HepG2 (cell line): ENCODE data around the gene DUS1L. TPM values are rescaled to one million over a fixed set of nuclear protein-coding genes. Genes with fewer than 3 reads are reported as not detected.

ENCODE experiments used
- ARNTL ChIP-seq: sonication (generic); formaldehyde crosslinking; IDR thresholded peaks from 2 replicates; pipeline ENCODE4 v1.4.0; 2020; ENCODE audit warnings: mild to moderate bottlenecking, missing genetic modification reagents
- EP300 ChIP-seq, 3 experiments: sonication (generic) in 1 of 3; formaldehyde crosslinking in 1 of 3; IDR thresholded peaks; 2 replicates each; pipeline versions ENCODE4 v1.5.1 to v1.6.1; 2011 to 2020; ENCODE audit warnings: low read depth in 2 of 3, low read length in 2 of 3, borderline replicate concordance in 1 of 3, improper control_type of control experiment in 1 of 3, mild to moderate bottlenecking in 1 of 3, missing genetic modification reagents in 1 of 3, moderate library complexity in 1 of 3
- KDM1A ChIP-seq: IDR thresholded peaks from 2 replicates; pipeline ENCODE4 v1.6.1; 2016; ENCODE audit warnings: missing compliant biosample characterization
- KLF6 ChIP-seq: IDR thresholded peaks from 2 replicates; pipeline ENCODE4 v1.8.0; 2016; ENCODE audit warnings: missing biosample characterization, missing genetic modification reagents
- NR2F6 ChIP-seq, 2 experiments: IDR thresholded peaks; 2 replicates each; pipeline ENCODE4 v1.6.1; 2016; ENCODE audit warnings: antibody characterized with exemption in 1 of 2, mild to moderate bottlenecking in 1 of 2
- SKI ChIP-seq: fragments of 450-650 bp; IDR thresholded peaks from one replicate; pipeline ENCODE4 v1.6.1; 2018; ENCODE audit warnings: mild to moderate bottlenecking; ENCODE audit not compliant: partially characterized antibody
- SOX13 ChIP-seq, 3 experiments: fragments of 450-650 bp in 1 of 3; sonication (generic) in 1 of 3; formaldehyde crosslinking in 1 of 3; IDR thresholded peaks in 2 of 3; conservative IDR thresholded peaks in 1 of 3; 2 replicates each; pipeline versions ENCODE4 v1.5.0 to v1.6.1; 2016 to 2020; ENCODE audit warnings: antibody characterized with exemption in 1 of 3, mild to moderate bottlenecking in 1 of 3, missing compliant biosample characterization in 1 of 3, missing genetic modification reagents in 1 of 3, moderate library complexity in 1 of 3
- TMF1 ChIP-seq: sonication (generic); formaldehyde crosslinking; IDR thresholded peaks from 2 replicates; pipeline ENCODE4 v1.8.1; 2022; ENCODE audit warnings: low read depth, missing genetic modification reagents
- ZNF12 ChIP-seq: sonication (generic); formaldehyde crosslinking; IDR thresholded peaks from 2 replicates; pipeline ENCODE4 v1.5.0; 2020; ENCODE audit warnings: missing genetic modification reagents
- ZNF253 ChIP-seq: sonication (generic); formaldehyde crosslinking; IDR thresholded peaks from 2 replicates; pipeline ENCODE4 v1.8.0; 2022; ENCODE audit warnings: mild to moderate bottlenecking, missing genetic modification reagents, borderline replicate concordance
- ZNF816 ChIP-seq: sonication (generic); formaldehyde crosslinking; IDR thresholded peaks from 2 replicates; pipeline ENCODE4 v1.8.0; 2022; ENCODE audit warnings: missing genetic modification reagents, mild to moderate bottlenecking, borderline replicate concordance
- polyA plus RNA-seq, 8 experiments: library from polyadenylated mRNA; depleted of rRNA in 3 of 8; stranded (reverse) in 7 of 8; unstranded in 1 of 8; fragments of >200 nt; fragmentation: Illumina TruSeq in 4 of 8; extraction: Trizol in 4 of 8; gene quantifications; 2 replicates each; pipeline versions ENCODE4 v1.2.1 to v1.2.3, GENCODE V29; 2011 to 2016; ENCODE audit warnings: low read depth in 4 of 8, missing spikeins in 1 of 8, mixed read lengths in 1 of 8; ENCODE audit not compliant: insufficient read depth in 1 of 8
- total RNA-seq, 5 experiments: library from RNA; depleted of rRNA; stranded (reverse); fragments of >200 nt; fragmentation: Illumina TruSeq; extraction: Trizol; gene quantifications; 2 replicates each; pipeline ENCODE4 v1.2.3, GENCODE V29; 2016; ENCODE audit warnings: low read depth in 1 of 5
- TF ChIP-seq, protein P1 (sequence below): sonication (generic); formaldehyde crosslinking; IDR thresholded peaks from 2 replicates; pipeline ENCODE4 v1.4.0; 2020; ENCODE audit warnings: missing genetic modification reagents, borderline replicate concordance
- TF ChIP-seq, protein P2 (sequence below): sonication (generic); formaldehyde crosslinking; IDR thresholded peaks from 2 replicates; pipeline ENCODE4 v1.4.0; 2020; ENCODE audit warnings: low read depth, missing genetic modification reagents
- TF ChIP-seq, protein P3 (sequence below): sonication (generic); formaldehyde crosslinking; IDR thresholded peaks from 2 replicates; pipeline ENCODE4 v1.4.0; 2020; ENCODE audit warnings: missing genetic modification reagents
- TF ChIP-seq, protein P4 (sequence below): sonication (generic); formaldehyde crosslinking; IDR thresholded peaks from 2 replicates; pipeline ENCODE4 v1.8.1; 2023; ENCODE audit warnings: mild to moderate bottlenecking, missing genetic modification reagents

DUS1L gene
- total and polyA plus RNA-seq, 2 of the 13 experiments (the other 11 are each of a cell fraction or from before 2014, with no cell fraction given) = 81.0 to 109 TPM

DNA sequence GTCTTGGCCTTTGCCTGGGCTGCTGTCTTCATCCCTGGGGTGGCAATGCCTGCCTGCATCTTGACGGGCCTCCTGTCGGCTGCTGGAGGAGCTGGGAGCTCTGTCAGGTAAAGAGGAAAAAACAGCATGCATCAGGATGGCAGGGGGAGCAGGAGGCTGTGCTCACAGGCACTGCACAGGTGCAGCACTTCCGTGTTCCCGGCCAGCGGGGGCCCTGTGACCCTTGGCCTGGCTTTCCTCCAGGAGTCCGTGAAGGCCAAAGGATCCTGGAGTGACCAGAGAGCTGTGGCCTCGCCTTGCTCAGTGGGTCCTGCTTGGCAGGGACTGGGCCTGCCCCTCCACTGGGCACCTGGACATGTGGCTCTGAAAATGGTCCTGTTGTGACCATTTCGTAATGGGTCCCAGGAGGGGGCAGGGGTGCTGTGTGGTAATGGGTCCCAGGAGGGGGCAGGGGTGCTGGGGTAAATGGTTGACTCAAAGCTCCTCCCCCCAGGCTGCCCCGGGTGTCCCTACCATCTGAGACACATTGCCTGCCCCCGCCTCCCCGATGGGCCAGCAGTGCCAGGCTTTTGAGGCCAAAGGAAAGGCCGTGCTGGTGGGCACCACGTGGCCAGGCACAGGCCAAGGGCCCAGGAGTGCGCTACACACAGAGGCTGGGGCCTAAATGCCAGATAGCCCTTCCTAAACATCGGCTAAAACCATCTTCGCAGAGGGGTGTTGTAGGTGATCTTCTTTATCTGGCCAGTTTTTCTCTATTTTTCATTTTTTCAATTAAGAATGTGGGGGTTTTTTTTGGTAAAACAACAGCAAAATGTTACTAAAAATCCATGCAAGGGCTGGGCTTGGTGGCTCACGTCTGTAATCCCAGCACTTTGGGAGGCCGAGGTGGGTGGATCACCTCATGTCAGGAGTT, 36.4 kb upstream of the DUS1L start (continued):
- TF ChIP-seq, protein P1, sequence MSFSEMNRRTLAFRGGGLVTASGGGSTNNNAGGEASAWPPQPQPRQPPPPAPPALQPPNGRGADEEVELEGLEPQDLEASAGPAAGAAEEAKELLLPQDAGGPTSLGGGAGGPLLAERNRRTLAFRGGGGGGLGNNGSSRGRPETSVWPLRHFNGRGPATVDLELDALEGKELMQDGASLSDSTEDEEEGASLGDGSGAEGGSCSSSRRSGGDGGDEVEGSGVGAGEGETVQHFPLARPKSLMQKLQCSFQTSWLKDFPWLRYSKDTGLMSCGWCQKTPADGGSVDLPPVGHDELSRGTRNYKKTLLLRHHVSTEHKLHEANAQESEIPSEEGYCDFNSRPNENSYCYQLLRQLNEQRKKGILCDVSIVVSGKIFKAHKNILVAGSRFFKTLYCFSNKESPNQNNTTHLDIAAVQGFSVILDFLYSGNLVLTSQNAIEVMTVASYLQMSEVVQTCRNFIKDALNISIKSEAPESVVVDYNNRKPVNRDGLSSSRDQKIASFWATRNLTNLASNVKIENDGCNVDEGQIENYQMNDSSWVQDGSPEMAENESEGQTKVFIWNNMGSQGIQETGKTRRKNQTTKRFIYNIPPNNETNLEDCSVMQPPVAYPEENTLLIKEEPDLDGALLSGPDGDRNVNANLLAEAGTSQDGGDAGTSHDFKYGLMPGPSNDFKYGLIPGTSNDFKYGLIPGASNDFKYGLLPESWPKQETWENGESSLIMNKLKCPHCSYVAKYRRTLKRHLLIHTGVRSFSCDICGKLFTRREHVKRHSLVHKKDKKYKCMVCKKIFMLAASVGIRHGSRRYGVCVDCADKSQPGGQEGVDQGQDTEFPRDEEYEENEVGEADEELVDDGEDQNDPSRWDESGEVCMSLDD (CRISPR knock-in tag) = no peak
- TF ChIP-seq ZNF816 (CRISPR knock-in tag) = 0 out of 2 replicates have a peak, but pooled peaks have one; percentile 74
- TF ChIP-seq, protein P2, sequence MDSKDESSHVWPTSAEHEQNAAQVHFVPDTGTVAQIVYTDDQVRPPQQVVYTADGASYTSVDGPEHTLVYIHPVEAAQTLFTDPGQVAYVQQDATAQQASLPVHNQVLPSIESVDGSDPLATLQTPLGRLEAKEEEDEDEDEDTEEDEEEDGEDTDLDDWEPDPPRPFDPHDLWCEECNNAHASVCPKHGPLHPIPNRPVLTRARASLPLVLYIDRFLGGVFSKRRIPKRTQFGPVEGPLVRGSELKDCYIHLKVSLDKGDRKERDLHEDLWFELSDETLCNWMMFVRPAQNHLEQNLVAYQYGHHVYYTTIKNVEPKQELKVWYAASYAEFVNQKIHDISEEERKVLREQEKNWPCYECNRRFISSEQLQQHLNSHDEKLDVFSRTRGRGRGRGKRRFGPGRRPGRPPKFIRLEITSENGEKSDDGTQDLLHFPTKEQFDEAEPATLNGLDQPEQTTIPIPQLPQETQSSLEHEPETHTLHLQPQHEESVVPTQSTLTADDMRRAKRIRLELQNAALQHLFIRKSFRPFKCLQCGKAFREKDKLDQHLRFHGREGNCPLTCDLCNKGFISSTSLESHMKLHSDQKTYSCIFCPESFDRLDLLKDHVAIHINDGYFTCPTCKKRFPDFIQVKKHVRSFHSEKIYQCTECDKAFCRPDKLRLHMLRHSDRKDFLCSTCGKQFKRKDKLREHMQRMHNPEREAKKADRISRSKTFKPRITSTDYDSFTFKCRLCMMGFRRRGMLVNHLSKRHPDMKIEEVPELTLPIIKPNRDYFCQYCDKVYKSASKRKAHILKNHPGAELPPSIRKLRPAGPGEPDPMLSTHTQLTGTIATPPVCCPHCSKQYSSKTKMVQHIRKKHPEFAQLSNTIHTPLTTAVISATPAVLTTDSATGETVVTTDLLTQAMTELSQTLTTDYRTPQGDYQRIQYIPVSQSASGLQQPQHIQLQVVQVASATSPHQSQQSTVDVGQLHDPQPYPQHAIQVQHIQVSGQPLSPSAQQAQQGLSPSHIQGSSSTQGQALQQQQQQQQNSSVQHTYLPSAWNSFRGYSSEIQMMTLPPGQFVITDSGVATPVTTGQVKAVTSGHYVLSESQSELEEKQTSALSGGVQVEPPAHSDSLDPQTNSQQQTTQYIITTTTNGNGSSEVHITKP (CRISPR knock-in tag) = no peak; the same call in 1 of the 2 replicates
- peak; percentile 64; the same call in 1 of the 2 replicates for TF ChIP-seq KLF6 (CRISPR knock-in tag)
- TF ChIP-seq SOX13 (IDR thresholded peaks at IDR 0.05) = no peak
- peak in 1 of 2 experiments; percentile 59; a peak in 2 of 4 replicates for TF ChIP-seq SOX13 (CRISPR knock-in tag; conservative IDR thresholded peaks at IDR 0.05 in 1 of 2, IDR thresholded peaks at IDR 0.05 in 1 of 2)
- no peak; a peak in 1 of 4 replicates for TF ChIP-seq EP300 (IDR thresholded peaks at IDR 0.05; ENCODE audit: low read depth in 2 of 2, low read length in 2 of 2)
- peak; percentile 84 for TF ChIP-seq EP300 (CRISPR knock-in tag; IDR thresholded peaks at IDR 0.05; ENCODE audit: borderline replicate concordance)
- TF ChIP-seq ZNF12 (CRISPR knock-in tag) = no peak; the same call in 1 of the 2 replicates
- TF ChIP-seq, protein P3, sequence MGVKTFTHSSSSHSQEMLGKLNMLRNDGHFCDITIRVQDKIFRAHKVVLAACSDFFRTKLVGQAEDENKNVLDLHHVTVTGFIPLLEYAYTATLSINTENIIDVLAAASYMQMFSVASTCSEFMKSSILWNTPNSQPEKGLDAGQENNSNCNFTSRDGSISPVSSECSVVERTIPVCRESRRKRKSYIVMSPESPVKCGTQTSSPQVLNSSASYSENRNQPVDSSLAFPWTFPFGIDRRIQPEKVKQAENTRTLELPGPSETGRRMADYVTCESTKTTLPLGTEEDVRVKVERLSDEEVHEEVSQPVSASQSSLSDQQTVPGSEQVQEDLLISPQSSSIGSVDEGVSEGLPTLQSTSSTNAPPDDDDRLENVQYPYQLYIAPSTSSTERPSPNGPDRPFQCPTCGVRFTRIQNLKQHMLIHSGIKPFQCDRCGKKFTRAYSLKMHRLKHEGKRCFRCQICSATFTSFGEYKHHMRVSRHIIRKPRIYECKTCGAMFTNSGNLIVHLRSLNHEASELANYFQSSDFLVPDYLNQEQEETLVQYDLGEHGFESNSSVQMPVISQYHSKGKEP = no peak
- peak; percentile 91 for TF ChIP-seq NR2F6 (IDR thresholded peaks at IDR 0.05)
- peak; percentile 95 for TF ChIP-seq NR2F6 (CRISPR knock-in tag; IDR thresholded peaks at IDR 0.05)
- TF ChIP-seq KDM1A (CRISPR knock-in tag) = peak; percentile 33; the same call in 1 of the 2 replicates
- TF ChIP-seq ARNTL (CRISPR knock-in tag) = peak; percentile 70; the same call in 1 of the 2 replicates
- peak; percentile 66 for TF ChIP-seq SKI
- TF ChIP-seq TMF1 = 0 out of 2 replicates have a peak, but pooled peaks have one; percentile 74
- TF ChIP-seq, protein P4, sequence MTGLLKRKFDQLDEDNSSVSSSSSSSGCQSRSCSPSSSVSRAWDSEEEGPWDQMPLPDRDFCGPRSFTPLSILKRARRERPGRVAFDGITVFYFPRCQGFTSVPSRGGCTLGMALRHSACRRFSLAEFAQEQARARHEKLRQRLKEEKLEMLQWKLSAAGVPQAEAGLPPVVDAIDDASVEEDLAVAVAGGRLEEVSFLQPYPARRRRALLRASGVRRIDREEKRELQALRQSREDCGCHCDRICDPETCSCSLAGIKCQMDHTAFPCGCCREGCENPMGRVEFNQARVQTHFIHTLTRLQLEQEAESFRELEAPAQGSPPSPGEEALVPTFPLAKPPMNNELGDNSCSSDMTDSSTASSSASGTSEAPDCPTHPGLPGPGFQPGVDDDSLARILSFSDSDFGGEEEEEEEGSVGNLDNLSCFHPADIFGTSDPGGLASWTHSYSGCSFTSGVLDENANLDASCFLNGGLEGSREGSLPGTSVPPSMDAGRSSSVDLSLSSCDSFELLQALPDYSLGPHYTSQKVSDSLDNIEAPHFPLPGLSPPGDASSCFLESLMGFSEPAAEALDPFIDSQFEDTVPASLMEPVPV (CRISPR knock-in tag) = peak; percentile 61; the same call in 1 of the 2 replicates
- peak; percentile 82; the same call in 1 of the 2 replicates for TF ChIP-seq ZNF253 (CRISPR knock-in tag)
